HL-60 (cell line): ENCODE measurements around the gene BMP6.

Source experiments
- GABPA ChIP-seq: IDR thresholded peaks from 2 replicates; pipeline ENCODE4 v1.6.1; 2012; ENCODE audit warnings: low read depth
- POLR2AphosphoS5 ChIP-seq: IDR thresholded peaks from 2 replicates; pipeline ENCODE4 v1.6.1; 2012; ENCODE audit warnings: low read depth
- SPI1 ChIP-seq: IDR thresholded peaks from 2 replicates; pipeline ENCODE4 v1.6.1; 2012; ENCODE audit warnings: low read depth, mild to moderate bottlenecking, borderline replicate concordance
- TF ChIP-seq, protein P1 (sequence below): IDR thresholded peaks from one replicate; pipeline ENCODE4 v1.5.1; 2011; ENCODE audit warnings: low read length, control low read depth, inconsistent platforms; ENCODE audit not compliant: insufficient read depth
- TF ChIP-seq, protein P2 (sequence below): IDR thresholded peaks from 2 replicates; pipeline ENCODE4 v1.6.1; 2012; ENCODE audit warnings: low read depth; ENCODE audit not compliant: insufficient replicate concordance

DNA sequence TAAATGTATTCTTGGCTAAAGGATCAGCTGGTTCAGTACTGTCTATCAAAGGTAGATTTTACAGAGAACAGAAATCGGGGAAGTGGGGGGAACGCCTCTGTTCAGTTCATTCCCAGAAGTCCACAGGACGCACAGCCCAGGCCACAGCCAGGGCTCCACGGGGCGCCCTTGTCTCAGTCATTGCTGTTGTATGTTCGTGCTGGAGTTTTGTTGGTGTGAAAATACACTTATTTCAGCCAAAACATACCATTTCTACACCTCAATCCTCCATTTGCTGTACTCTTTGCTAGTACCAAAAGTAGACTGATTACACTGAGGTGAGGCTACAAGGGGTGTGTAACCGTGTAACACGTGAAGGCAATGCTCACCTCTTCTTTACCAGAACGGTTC, 154.8 kb downstream of the BMP6 start:
- TF ChIP-seq, protein P1, sequence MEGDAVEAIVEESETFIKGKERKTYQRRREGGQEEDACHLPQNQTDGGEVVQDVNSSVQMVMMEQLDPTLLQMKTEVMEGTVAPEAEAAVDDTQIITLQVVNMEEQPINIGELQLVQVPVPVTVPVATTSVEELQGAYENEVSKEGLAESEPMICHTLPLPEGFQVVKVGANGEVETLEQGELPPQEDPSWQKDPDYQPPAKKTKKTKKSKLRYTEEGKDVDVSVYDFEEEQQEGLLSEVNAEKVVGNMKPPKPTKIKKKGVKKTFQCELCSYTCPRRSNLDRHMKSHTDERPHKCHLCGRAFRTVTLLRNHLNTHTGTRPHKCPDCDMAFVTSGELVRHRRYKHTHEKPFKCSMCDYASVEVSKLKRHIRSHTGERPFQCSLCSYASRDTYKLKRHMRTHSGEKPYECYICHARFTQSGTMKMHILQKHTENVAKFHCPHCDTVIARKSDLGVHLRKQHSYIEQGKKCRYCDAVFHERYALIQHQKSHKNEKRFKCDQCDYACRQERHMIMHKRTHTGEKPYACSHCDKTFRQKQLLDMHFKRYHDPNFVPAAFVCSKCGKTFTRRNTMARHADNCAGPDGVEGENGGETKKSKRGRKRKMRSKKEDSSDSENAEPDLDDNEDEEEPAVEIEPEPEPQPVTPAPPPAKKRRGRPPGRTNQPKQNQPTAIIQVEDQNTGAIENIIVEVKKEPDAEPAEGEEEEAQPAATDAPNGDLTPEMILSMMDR: no peak
- TF ChIP-seq POLR2AphosphoS5 (no peak), SPI1 (no peak), GABPA (no peak)
- TF ChIP-seq, protein P2, sequence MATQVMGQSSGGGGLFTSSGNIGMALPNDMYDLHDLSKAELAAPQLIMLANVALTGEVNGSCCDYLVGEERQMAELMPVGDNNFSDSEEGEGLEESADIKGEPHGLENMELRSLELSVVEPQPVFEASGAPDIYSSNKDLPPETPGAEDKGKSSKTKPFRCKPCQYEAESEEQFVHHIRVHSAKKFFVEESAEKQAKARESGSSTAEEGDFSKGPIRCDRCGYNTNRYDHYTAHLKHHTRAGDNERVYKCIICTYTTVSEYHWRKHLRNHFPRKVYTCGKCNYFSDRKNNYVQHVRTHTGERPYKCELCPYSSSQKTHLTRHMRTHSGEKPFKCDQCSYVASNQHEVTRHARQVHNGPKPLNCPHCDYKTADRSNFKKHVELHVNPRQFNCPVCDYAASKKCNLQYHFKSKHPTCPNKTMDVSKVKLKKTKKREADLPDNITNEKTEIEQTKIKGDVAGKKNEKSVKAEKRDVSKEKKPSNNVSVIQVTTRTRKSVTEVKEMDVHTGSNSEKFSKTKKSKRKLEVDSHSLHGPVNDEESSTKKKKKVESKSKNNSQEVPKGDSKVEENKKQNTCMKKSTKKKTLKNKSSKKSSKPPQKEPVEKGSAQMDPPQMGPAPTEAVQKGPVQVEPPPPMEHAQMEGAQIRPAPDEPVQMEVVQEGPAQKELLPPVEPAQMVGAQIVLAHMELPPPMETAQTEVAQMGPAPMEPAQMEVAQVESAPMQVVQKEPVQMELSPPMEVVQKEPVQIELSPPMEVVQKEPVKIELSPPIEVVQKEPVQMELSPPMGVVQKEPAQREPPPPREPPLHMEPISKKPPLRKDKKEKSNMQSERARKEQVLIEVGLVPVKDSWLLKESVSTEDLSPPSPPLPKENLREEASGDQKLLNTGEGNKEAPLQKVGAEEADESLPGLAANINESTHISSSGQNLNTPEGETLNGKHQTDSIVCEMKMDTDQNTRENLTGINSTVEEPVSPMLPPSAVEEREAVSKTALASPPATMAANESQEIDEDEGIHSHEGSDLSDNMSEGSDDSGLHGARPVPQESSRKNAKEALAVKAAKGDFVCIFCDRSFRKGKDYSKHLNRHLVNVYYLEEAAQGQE: no peak
